ENCODE data around the gene NTN1. TPM values are rescaled to one million over a fixed set of nuclear protein-coding genes. Genes with fewer than 3 reads are reported as not detected.

NTN1 gene
- total RNA-seq, 1 donor from 2014 or later, result 60.3 TPM

GRCh38 chr17:9208381-9209105 is 187.2 kb downstream of the NTN1 start:
- intact Hi-C loops (cut with micrococcal nuclease), result no loop called here
- DNase-seq, result no peak
- H3K27me3 ChIP-seq (ENCODE audit: low read depth), result no peaks in the 10 kb centered on the region
- no peak overlapping the region for H3K4me3 ChIP-seq
- H3K36me3 ChIP-seq, result no peaks in the 10 kb centered on the region
- H3K27ac ChIP-seq (replicated peaks), result no peak overlapping the region
- H3K9me3 ChIP-seq (replicated peaks), result no peaks in the 10 kb centered on the region
- no peak for TF ChIP-seq CTCF (IDR thresholded peaks at IDR 0.05; ENCODE audit: borderline replicate concordance)
- no peaks in the 10 kb centered on the region for H3K4me1 ChIP-seq

GRCh38 chr17:9209347-9209746 is 188.0 kb downstream of the NTN1 start:
- H3K36me3 ChIP-seq, result no peaks in the 10 kb centered on the region
- H3K9me3 ChIP-seq (replicated peaks), result peaks cover 3% of the 10 kb centered on the region
- H3K4me1 ChIP-seq, result no peaks in the 10 kb centered on the region
- no peaks in the 10 kb centered on the region for H3K27me3 ChIP-seq (ENCODE audit: low read depth)
- DNase-seq, result no peak
- no peak for TF ChIP-seq CTCF (IDR thresholded peaks at IDR 0.05; ENCODE audit: borderline replicate concordance)
- no peak overlapping the region for H3K27ac ChIP-seq (replicated peaks)
- no peak overlapping the region for H3K4me3 ChIP-seq
- intact Hi-C loops (cut with micrococcal nuclease), result no loop called here

GRCh38 chr17:9209781-9210370 is 188.6 kb downstream of the NTN1 start:
- Histone ChIP-seq H3K27ac (replicated peaks) (no peak overlapping the region), H3K4me3 (no peak overlapping the region), H3K36me3 (no peaks in the 10 kb centered on the region), H3K9me3 (replicated peaks) (peaks cover 8% of the 10 kb centered on the region), H3K27me3 (ENCODE audit: low read depth) (no peaks in the 10 kb centered on the region), H3K4me1 (no peaks in the 10 kb centered on the region)
- TF ChIP-seq CTCF (IDR thresholded peaks at IDR 0.05; ENCODE audit: borderline replicate concordance), result no peak
- intact Hi-C loops (cut with micrococcal nuclease), result no loop called here
- no peak for DNase-seq

- intact Hi-C loops (cut with micrococcal nuclease), result no loop called here
- no peaks in the 10 kb centered on the region for H3K36me3 ChIP-seq
- no peak overlapping the region for H3K4me3 ChIP-seq
- no peak for TF ChIP-seq CTCF (IDR thresholded peaks at IDR 0.05; ENCODE audit: borderline replicate concordance)
- H3K9me3 ChIP-seq (replicated peaks), result peaks cover 22% of the 10 kb centered on the region
- DNase-seq, result no peak
- no peaks in the 10 kb centered on the region for H3K4me1 ChIP-seq
- H3K27ac ChIP-seq (replicated peaks), result no peak overlapping the region
- H3K27me3 ChIP-seq (ENCODE audit: low read depth), result no peaks in the 10 kb centered on the region
Measured at GRCh38 chr17:9211133-9211765, 189.9 kb downstream of the NTN1 start.

- Histone ChIP-seq H3K27ac (replicated peaks) (no peak overlapping the region), H3K27me3 (ENCODE audit: low read depth) (no peaks in the 10 kb centered on the region), H3K4me1 (peaks cover 7% of the 10 kb centered on the region), H3K36me3 (no peaks in the 10 kb centered on the region), H3K4me3 (no peak overlapping the region), H3K9me3 (replicated peaks) (peaks cover 25% of the 10 kb centered on the region)
- no peak for TF ChIP-seq CTCF (IDR thresholded peaks at IDR 0.05; ENCODE audit: borderline replicate concordance)
- no peak for DNase-seq
- intact Hi-C loops (cut with micrococcal nuclease), result no loop called here
Measured at GRCh38 chr17:9212376-9213302, 191.3 kb downstream of the NTN1 start.

Measured in left ventricle myocardium inferior (tissue), 1 donor.